Stimulated activated CD8-positive, alpha-beta memory T cell treated with anti-CD3 and anti-CD28 coated beads, Interleukin-7, amount 100 ng/mL, for 48 hours (primary cell): ENCODE results near the gene COX6A2.
A peak's percentile ranks its signal among the peaks of the same experiment; 100 is the strongest.

Experiments
- DNase-seq, 2 donors: peaks; one replicate each; pipeline ENCODE4 v3.0.0-alpha.2; 2020; ENCODE audit warnings: low read depth in 1 of 2; ENCODE audit errors: extremely low read depth in 1 of 2

Gene COX6A2

GRCh38 chr16:31411024-31411844 is 16.9 kb downstream of the COX6A2 start:
- DNase-seq, result no peak

DNA sequence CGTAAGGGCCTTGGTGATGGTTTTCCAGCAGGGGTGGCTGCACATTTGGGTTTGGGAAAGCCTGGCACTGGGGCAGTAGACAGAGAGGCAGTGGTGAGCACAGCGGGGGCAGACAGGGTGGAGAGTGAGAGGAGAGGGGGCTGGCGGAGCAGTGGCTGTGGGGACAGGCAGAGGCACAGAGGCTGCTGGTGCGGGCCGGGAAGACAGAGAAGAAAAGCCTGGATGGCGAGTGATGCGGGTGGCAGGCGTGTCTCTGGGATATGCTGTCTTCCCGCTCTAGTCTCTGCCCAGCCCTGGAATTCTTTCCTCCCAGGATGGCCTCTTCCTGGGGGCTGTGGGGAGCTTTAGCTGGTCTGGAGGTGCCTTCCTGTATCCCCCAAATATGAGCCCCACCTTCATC is 18.1 kb downstream of the COX6A2 start:
- DNase-seq, result no peak

DNA sequence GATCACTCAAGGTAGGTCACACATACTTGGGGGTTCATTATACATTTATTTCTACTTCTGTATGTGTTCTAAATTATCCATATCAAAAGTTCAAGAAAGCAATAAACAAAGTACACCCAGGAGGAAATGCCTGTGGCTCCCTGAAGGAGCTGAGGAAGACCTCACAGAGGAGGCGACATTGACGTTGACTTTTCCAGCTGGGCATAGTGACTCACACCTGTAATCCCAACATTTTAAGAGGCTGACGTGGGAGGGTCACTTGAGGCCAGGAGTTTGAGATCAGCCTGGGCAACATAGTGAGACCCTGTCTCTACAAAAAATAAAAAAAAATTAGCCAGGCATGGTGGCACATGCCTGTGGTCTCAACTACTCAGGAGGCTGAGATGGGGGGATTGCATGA is 18.7 kb downstream of the COX6A2 start:
- no peak for DNase-seq

GRCh38 chr16:31407406-31407805 is 20.8 kb downstream of the COX6A2 start:
- DNase-seq, result no peak

GRCh38 chr16:31404353-31405064 is 23.7 kb downstream of the COX6A2 start:
- no peak for DNase-seq

DNA sequence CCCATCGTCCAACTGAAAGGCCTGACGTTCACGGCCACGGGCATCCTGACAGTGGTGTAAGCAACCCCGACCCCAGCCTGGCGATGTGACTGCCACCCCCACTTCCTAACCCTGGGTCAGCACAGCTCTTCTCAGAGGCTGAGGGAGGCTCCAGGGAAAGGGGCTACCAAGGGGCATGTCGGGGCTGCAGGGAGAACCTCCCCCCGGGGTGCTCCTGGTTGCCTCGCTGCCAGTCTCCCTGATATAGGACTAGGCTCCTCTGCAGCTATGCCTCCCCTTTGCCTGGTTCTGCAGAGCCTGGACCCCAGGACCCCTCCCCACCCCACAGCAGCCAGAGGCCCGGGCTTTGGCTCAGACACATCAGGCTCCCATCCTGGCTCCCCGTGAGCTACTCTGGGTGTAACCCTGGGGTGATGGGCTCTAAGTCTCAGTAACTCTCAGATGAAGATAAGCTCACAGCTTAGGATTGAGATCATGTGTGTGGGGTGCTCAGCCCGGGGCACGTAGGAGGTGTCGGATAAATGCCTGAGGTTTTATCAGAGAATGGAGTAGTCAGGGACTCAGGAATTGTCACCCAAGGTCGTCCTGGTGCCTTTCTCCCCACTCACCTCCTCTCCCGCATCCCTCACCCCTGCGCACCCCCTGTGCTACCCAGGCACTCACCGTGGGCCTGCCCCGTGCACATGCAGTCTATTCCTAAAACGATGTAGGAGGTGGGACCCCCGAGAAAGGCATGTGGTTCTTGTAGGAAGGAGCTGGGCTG is 24.4 kb downstream of the COX6A2 start:
- no peak for DNase-seq

DNA sequence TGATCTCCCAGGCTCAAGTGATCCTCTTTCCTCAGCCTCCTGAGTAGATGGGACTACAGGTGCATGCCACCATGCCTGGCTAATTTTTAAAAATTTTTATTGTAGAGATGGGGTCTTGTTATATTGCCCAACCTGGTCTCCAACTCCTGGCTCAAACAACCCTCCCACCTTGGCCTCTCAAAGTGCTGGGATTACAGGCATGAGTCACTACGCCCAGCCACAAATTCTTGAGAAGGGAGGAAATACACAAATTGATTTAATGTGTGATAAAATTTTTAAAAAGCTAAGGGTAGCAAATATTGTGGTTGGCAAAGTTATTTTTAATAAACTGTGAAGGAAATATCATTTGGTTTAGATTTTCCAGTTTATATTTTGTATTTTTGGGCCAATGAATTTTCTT is 25.5 kb downstream of the COX6A2 start:
- DNase-seq, result no peak

DNA sequence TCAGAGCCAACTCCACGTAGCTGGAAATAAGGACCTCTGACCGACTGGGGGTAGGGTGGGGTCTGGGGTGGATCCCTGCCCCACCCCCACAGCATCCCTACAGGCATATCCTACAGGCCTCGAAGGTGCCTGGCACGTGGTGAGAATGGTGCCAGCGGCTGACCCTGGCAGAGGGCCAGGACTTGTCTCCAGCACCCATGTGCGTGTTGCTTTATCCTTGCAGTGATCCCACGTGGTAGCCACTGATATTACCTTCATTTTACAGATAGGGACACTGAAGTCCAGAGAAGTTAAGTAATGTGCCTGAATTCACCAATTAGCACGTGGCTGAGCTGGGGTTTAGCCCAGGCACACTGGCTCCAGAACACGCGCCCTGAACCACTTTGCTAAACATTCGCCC is 26.7 kb downstream of the COX6A2 start:
- DNase-seq, result no peak

DNA sequence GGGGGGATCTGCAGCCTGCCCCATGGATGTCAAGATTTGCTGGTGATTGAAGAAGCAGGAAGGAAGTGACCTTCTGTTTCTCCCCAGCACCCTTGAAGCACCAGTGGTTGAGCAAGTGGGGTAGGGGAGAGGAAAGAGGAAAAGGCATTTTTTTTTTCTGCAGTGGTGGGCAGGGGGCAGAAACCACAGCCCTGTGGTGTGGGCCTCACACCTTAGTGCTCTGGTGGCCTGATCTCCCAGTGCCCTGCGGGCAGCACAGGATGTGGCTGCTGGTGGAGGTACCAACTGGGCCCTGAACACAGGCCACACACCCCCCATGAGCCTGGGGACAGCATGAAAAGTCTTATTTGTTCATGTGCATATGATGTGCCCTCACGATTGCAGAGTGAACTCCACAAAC is 28.0 kb downstream of the COX6A2 start:
- DNase-seq, result no peak

GRCh38 chr16:31397701-31398100 is 30.5 kb downstream of the COX6A2 start:
- DNase-seq, result no peak

- no peak for DNase-seq
These were observed 31.0 kb downstream of the COX6A2 start for GRCh38 chr16:31397096-31397660.

DNA sequence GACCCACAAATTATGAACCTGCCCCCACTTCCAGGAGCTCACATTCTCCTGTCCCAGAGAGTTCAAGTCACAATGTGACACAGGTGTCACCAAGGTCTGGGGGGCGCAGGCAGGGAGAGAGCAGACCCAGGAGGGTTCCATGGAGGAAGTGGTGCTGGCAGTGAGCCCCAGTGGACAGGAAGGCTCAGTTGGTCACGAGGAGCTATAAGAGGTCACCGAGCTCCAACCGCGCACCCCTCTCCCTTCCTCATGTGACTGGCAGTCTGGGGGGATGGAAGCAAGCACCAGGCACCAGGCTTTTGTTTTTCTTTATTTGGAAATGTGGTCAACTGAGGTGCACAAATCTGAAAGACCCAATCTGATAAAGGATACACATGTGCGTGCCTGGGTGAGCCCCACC is 32.5 kb downstream of the COX6A2 start:
- no peak for DNase-seq

DNA sequence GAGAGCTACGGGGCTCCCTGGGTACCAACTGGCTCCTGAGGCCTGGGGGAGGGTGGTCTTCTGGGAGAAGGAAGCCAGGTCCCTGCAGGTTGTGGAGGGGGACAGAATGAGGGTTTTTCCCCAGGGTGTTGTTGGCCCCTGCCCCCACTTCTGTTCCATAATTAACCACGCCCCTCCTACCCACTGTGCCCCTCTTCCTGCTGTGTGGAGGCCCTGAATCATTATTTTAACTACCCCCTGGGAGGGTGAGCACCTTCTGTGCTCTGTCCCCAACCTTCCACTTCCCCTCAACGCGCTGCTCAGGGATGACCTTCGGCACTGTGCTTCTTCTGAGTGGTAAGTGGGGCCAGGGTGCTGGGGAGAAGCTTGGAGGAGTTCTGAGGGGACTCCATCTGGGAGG is 35.1 kb downstream of the COX6A2 start, which contains the start of gene ITGAD:
TSS of gene ITGAD (plus strand) at position 280 of the 400 bp plus-strand sequence. CDS start at position 306, 26 bp downstream.
- no peak for DNase-seq

GRCh38 chr16:31390504-31391041 is 37.6 kb downstream of the COX6A2 start:
- DNase-seq, result no peak

DNA sequence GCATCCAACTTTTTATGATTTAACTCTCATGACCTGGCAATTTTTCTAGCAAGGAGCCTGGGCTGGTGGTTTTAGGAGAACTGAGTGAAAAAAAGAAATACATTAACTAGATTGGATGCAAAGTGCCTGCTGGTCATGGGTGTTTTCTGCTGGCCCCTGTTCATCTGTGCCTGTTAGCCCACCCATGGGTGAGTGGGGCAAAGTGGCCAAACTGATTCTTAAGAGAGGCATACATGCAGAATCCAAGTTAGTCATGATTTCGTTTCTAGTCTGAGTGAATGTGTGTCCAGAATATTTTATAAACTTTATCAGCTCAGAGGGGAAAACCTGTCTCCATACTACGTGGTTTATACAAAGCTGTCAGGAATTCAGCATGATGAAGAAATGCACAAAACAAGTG is 39.6 kb downstream of the COX6A2 start:
- no peak for DNase-seq

DNA sequence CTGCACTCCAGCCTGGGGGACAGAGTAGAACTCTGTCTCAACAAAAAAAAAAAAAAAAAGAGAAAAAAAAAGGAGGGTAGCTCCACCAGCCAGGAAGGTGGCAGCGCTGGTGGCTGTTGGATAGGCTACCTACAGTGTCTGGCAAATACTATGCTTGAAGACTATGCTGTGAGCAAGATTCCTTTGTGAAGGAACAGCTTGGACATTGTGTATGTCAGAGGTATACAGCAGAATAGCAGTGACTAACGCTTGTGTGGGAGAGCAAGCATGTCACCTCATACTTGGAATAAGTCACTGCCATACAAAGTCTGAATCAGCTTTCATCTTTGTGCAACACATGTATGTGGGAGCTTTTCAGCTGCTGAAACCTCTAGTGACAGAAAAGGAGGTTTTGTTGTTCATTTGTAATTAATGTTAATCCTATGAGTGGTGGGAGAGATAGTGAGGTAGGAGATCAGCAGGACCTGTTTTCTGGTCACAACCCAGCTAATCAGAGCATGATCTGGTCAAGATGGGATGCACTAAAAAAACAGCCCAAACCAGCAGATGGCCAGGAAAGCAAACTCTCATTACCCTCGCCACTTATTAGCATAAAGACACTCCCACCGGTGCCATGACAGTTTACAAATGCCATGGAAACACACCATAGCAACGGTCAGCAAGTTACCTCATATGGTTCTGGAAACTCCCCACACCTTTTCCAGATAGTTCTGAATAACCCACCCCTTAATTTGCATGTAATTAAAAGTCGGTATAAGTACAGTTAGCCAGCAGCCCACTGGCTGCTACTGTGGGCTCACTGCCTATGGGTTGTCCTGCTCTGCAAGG is 41.8 kb downstream of the COX6A2 start:
- peak in 1 of 2 donors; percentile 40 for DNase-seq

GRCh38 chr16:31385680-31386079 is 42.5 kb downstream of the COX6A2 start:
- DNase-seq, result no peak

GRCh38 chr16:31382485-31383161 is 45.5 kb downstream of the COX6A2 start:
- peak; percentile 41 to 45 for DNase-seq

DNA sequence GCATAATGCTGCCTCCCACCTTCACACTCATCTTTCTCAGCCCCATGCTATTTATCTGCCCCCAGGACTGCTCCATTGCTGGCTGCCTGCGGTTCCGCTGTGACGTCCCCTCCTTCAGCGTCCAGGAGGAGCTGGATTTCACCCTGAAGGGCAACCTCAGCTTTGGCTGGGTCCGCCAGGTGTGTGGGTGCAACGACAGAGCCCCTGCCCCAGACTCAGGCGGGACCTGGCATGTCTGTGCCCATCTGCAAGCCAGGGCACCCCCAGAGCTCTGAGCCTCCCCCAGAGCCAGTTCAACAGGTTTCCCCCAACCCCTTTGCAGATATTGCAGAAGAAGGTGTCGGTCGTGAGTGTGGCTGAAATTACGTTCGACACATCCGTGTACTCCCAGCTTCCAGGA is 48.0 kb downstream of the COX6A2 start:
- DNase-seq, result no peak
